GM12875 (cell line): ENCODE results near the gene NCOA3.

Experiments
- H3K4me3 ChIP-seq: one replicate; pipeline ENCODE4 v1.5.1; 2011; ENCODE audit warnings: low read depth, low read length, control low read depth
- TF ChIP-seq, protein P1 (sequence below): IDR thresholded peaks from 2 replicates; pipeline ENCODE4 v1.5.1; 2011; ENCODE audit warnings: low read depth, mild to moderate bottlenecking, control low read depth, inconsistent platforms, low read length, moderate library complexity, borderline replicate concordance; ENCODE audit not compliant: insufficient read depth

NCOA3 gene

GRCh38 chr20:47466213-47466612, 35.5 kb upstream of the NCOA3 start:
- H3K4me3 ChIP-seq = no peak overlapping the region
- TF ChIP-seq, protein P1, sequence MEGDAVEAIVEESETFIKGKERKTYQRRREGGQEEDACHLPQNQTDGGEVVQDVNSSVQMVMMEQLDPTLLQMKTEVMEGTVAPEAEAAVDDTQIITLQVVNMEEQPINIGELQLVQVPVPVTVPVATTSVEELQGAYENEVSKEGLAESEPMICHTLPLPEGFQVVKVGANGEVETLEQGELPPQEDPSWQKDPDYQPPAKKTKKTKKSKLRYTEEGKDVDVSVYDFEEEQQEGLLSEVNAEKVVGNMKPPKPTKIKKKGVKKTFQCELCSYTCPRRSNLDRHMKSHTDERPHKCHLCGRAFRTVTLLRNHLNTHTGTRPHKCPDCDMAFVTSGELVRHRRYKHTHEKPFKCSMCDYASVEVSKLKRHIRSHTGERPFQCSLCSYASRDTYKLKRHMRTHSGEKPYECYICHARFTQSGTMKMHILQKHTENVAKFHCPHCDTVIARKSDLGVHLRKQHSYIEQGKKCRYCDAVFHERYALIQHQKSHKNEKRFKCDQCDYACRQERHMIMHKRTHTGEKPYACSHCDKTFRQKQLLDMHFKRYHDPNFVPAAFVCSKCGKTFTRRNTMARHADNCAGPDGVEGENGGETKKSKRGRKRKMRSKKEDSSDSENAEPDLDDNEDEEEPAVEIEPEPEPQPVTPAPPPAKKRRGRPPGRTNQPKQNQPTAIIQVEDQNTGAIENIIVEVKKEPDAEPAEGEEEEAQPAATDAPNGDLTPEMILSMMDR = no peak

GRCh38 chr20:47466704-47467459, 34.8 kb upstream of the NCOA3 start:
- TF ChIP-seq, protein P1 = no peak
- no peak overlapping the region for H3K4me3 ChIP-seq

DNA sequence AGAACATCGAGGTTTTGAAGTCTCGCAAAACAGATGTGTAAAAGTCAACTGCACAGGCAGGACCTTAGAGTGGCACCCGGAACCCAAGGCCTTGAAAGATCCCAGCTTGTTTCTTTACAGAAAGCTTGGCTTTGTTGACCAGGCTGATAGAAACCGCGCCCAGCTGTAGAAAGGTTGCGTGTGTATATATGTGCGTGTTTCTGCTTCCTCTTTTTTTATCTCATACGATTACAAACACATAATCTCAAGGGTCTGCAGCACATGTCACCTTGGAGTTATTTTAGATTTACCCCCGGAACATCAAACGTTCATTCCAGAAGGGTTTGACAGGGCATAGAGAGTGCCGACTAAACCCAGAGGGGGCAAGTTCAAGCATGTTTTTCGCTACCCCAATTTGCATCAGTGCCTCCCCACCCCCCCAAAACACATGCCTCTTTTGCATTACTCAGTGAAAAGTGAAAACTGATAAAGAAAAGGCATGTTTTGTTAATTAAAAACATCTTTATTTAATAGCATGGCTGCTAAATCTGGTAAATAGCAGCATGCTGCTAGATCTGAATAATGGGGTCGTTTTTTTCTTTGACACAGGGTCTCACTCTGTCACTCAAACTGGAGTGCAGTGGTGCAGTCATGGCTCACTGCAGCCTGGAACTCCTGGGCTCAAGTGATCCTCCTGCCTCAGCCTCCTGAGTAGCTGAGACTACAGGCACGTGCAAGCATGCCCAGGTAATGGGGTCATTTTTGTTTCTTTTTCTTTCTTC, 33.2 kb upstream of the NCOA3 start:
- TF ChIP-seq, protein P1 = no peak

DNA sequence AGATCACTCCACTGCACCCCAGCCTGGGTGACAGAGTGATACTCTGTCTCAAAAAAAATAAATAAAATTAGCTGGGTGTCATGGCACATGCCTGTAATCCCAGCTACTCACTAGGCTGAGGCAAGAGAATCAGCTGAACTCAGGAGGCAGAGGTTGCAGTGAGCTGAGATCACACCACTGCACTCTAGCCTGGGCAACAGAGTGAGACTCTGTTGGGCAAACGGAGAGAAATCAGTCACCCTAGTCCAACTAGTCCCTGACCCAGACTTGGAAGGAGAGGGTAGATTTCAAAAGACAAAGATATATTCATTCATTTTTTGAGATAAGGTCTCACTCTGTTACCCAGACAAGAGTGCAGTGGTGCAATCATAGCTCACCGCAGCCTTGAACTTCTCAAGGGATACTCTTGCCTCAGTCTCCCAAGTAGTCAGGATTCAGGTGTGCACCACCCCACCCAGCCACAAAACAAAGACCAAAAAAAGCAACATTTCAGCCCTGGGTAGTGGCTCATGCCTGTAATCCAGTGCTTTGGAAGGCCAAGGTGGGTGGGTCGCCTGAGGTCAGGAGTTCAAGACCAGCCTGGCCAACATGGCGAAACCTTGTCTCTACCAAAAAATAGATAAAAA, 26.2 kb upstream of the NCOA3 start:
- H3K4me3 ChIP-seq = no peak overlapping the region
- TF ChIP-seq, protein P1 = no peak

More for the DNA sequence above, 33.2 kb upstream of the NCOA3 start:
- no peak overlapping the region for H3K4me3 ChIP-seq

- no peak overlapping the region for H3K4me3 ChIP-seq
Observed at GRCh38 chr20:47476452-47476851, 25.2 kb upstream of the NCOA3 start.

GRCh38 chr20:47479093-47479492, 22.6 kb upstream of the NCOA3 start:
- TF ChIP-seq, protein P1 = no peak
- H3K4me3 ChIP-seq = no peak overlapping the region

More at GRCh38 chr20:47476452-47476851, 25.2 kb upstream of the NCOA3 start:
- TF ChIP-seq, protein P1 = no peak
